CD14-positive monocyte (primary cell): Measurements from ENCODE around the gene EXOC6B. TPM values are rescaled to one million over a fixed set of nuclear protein-coding genes. Genes with fewer than 3 reads are reported as not detected.

Source experiments
- DNase-seq, 3 donors: peaks; one replicate each; pipeline ENCODE4 v3.0.0-alpha.2; 2011 to 2022
- H2AFZ ChIP-seq: 2 replicates; pipeline ENCODE4 v1.6.0; 2012; ENCODE audit warnings: mild to moderate bottlenecking, low read depth, low read length, inconsistent platforms; ENCODE audit not compliant: insufficient read depth, poor library complexity, severe bottlenecking
- H3K27ac ChIP-seq, 2 donors: 1 replicate in 1 of 2; 2 replicates in 1 of 2; pipeline ENCODE4 v1.5.1; 2012 to 2013; ENCODE audit warnings: low read length in 2 of 2, control low read depth in 1 of 2, inconsistent platforms in 1 of 2, low read depth in 1 of 2, mild to moderate bottlenecking in 1 of 2
- H3K27me3 ChIP-seq, 2 donors: one replicate each; pipeline versions ENCODE4 v1.6.0 to v1.6.1; 2011 to 2013; ENCODE audit warnings: low read length in 2 of 2; ENCODE audit not compliant: control insufficient read depth in 2 of 2, insufficient read depth in 2 of 2
- H3K36me3 ChIP-seq, 2 donors: replicated peaks in 1 of 2; 1 replicate in 1 of 2; 2 replicates in 1 of 2; pipeline versions ENCODE4 v1.5.1 to v1.6.1; 2012 to 2013; ENCODE audit warnings: low read length in 2 of 2, control low read depth in 1 of 2, inconsistent platforms in 1 of 2, mild to moderate bottlenecking in 1 of 2; ENCODE audit not compliant: insufficient read depth in 2 of 2, control insufficient read depth in 1 of 2
- H3K4me1 ChIP-seq, 2 donors: 1 replicate in 1 of 2; 2 replicates in 1 of 2; pipeline versions ENCODE4 v1.5.1 to v1.6.1; 2012 to 2013; ENCODE audit warnings: low read length in 2 of 2, control low read depth in 1 of 2, inconsistent platforms in 1 of 2, mild to moderate bottlenecking in 1 of 2, moderate library complexity in 1 of 2; ENCODE audit not compliant: insufficient read depth in 2 of 2, control insufficient read depth in 1 of 2
- H3K4me2 ChIP-seq: replicated peaks from 2 replicates; pipeline ENCODE3; 2012; ENCODE audit warnings: low read length, moderate library complexity, mild to moderate bottlenecking; ENCODE audit not compliant: poor library complexity, severe bottlenecking; ENCODE audit errors: extremely low read depth
- H3K4me3 ChIP-seq, 3 experiments: fragments of 200-600 bp in 1 of 3; sonication (generic) in 1 of 3; replicated peaks in 1 of 3; 1 replicate in 2 of 3; 2 replicates in 1 of 3; pipeline ENCODE4 v1.5.1; 2011 to 2013; ENCODE audit warnings: low read length in 3 of 3, mild to moderate bottlenecking in 3 of 3, control low read depth in 2 of 3, low read depth in 2 of 3, inconsistent platforms in 1 of 3, moderate library complexity in 1 of 3
- H3K79me2 ChIP-seq: 2 replicates; pipeline ENCODE4 v1.6.0; 2012; ENCODE audit warnings: mild to moderate bottlenecking, control low read depth, inconsistent platforms, low read length, moderate library complexity; ENCODE audit not compliant: insufficient read depth
- H3K9ac ChIP-seq: 2 replicates; pipeline ENCODE4 v1.6.0; 2017; ENCODE audit warnings: low read length, mild to moderate bottlenecking; ENCODE audit not compliant: insufficient read depth, poor library complexity, severe bottlenecking
- H3K9me3 ChIP-seq, 2 donors: replicated peaks in 1 of 2; 1 replicate in 1 of 2; 2 replicates in 1 of 2; pipeline versions ENCODE4 v1.5.1 to v1.6.1; 2012 to 2013; ENCODE audit warnings: low read length in 2 of 2, control low read depth in 1 of 2; ENCODE audit not compliant: control insufficient read depth in 1 of 2, insufficient read depth in 1 of 2
- H4K20me1 ChIP-seq: 2 replicates; pipeline ENCODE4 v1.6.0; 2012; ENCODE audit warnings: mild to moderate bottlenecking, low read length, control low read depth, moderate library complexity; ENCODE audit not compliant: insufficient read depth
- H3K27ac Mint-ChIP-seq, 7 donors: one replicate each; pipeline ENCODE4 v1.8.0; 2020; ENCODE audit warnings: mild to moderate bottlenecking in 7 of 7, mixed read lengths in 7 of 7, moderate library complexity in 6 of 7, inconsistent platforms in 2 of 7
- H3K27me3 Mint-ChIP-seq, 3 donors: one replicate each; pipeline ENCODE4 v1.8.0; 2021 to 2022; ENCODE audit warnings: low read depth in 3 of 3, mild to moderate bottlenecking in 3 of 3, mixed read lengths in 3 of 3, moderate library complexity in 3 of 3, inconsistent platforms in 1 of 3
- H3K36me3 Mint-ChIP-seq, 2 donors: one replicate each; pipeline ENCODE4 v1.8.0; 2020; ENCODE audit warnings: mixed read lengths in 2 of 2, inconsistent platforms in 1 of 2, mild to moderate bottlenecking in 1 of 2
- H3K4me1 Mint-ChIP-seq: one replicate; pipeline ENCODE4 v1.8.0; 2020; ENCODE audit warnings: mild to moderate bottlenecking, mixed read lengths
- H3K4me3 Mint-ChIP-seq, 2 donors: one replicate each; pipeline ENCODE4 v1.8.0; 2020; ENCODE audit warnings: mild to moderate bottlenecking in 2 of 2, mixed read lengths in 2 of 2, moderate library complexity in 1 of 2
- H3K9me3 Mint-ChIP-seq, 7 donors: one replicate each; pipeline ENCODE4 v1.8.0; 2020 to 2022; ENCODE audit warnings: mixed read lengths in 7 of 7, mild to moderate bottlenecking in 6 of 7, moderate library complexity in 6 of 7, inconsistent platforms in 2 of 7
- CTCF ChIP-seq: fragments of 200-600 bp; IDR thresholded peaks from one replicate; pipeline ENCODE4 v1.8.0; 2022; ENCODE audit warnings: antibody characterized with exemption, mild to moderate bottlenecking
- WGBS: methylation state at CpG from one replicate; pipeline ENCODE4 v1.1.5; 2013; ENCODE audit warnings: missing lambda C conversion rate; ENCODE audit not compliant: insufficient coverage; 5-methylcytosine and 5-hydroxymethylcytosine counted together
- intact Hi-C, 2 donors: fragments of 100-400 bp; cut with micrococcal nuclease; formaldehyde crosslinking; loops; one replicate each; pipeline versions ENCODE4 v1.15.0 to v1.15.1; 2023
- polyA plus RNA-seq, 3 donors: library from polyadenylated mRNA; depleted of rRNA in 1 of 3; unstranded in 2 of 3; stranded (reverse) in 1 of 3; fragments of 300-500 nt in 2 of 3; fragments of >200 nt in 1 of 3; fragmentation: Illumina TruSeq in 2 of 3; gene quantifications; 1 replicate in 2 of 3; 2 replicates in 1 of 3; pipeline ENCODE4 v1.2.3, GENCODE V29; 2012 to 2021

Gene EXOC6B
- polyA plus RNA-seq, 3 donors: 1.8 to 2.8 (median 2.1) TPM

GRCh38 chr2:72414137-72414760 is 411.6 kb downstream of the EXOC6B start:
- Histone ChIP-seq H2AFZ (no peak overlapping the region), H3K79me2 (no peaks in the 10 kb centered on the region), H3K4me2 (no peak overlapping the region), H3K9me3 (peaks cover 0 to 7% of the 10 kb centered on the region in 2 donors), H3K27ac (no peak overlapping the region), H4K20me1 (no peaks in the 10 kb centered on the region), H3K9ac (no peak overlapping the region), H3K4me1 (no peaks in the 10 kb centered on the region), H3K36me3 (no peaks in the 10 kb centered on the region), H3K4me3 (no peak overlapping the region), H3K27me3 (no peaks in the 10 kb centered on the region)
- Mint-ChIP-seq H3K27me3 (peaks cover 0 to 3% (median 0%) of the 10 kb centered on the region in 3 donors), H3K4me3 (no peak overlapping the region), H3K27ac (no peak overlapping the region), H3K4me1 (no peaks in the 10 kb centered on the region), H3K36me3 (no peaks in the 10 kb centered on the region), H3K9me3 (peaks cover 4 to 8% (median 6%) of the 10 kb centered on the region in 7 donors)
- no peak for DNase-seq
- WGBS: 100% methylated on average over 1 of the region's 2 CpGs
- TF ChIP-seq CTCF: no peak
- intact Hi-C loops: no loop called here

- H3K4me3 ChIP-seq: no peak overlapping the region
- no peak overlapping the region for H2AFZ ChIP-seq
- H3K4me2 ChIP-seq: no peak overlapping the region
- no peaks in the 10 kb centered on the region for H4K20me1 ChIP-seq
- Mint-ChIP-seq H3K4me3 (no peak overlapping the region), H3K9me3 (peaks cover 4 to 8% (median 7%) of the 10 kb centered on the region in 7 donors), H3K27me3 (peaks cover 0 to 3% (median 0%) of the 10 kb centered on the region in 3 donors), H3K4me1 (no peaks in the 10 kb centered on the region), H3K36me3 (no peaks in the 10 kb centered on the region), H3K27ac (no peak overlapping the region)
- no peaks in the 10 kb centered on the region for H3K27me3 ChIP-seq
- no peak overlapping the region for H3K27ac ChIP-seq
- intact Hi-C loops: no loop called here
- peaks cover 0 to 7% of the 10 kb centered on the region in 2 donors for H3K9me3 ChIP-seq
- no peak overlapping the region for H3K9ac ChIP-seq
- H3K4me1 ChIP-seq: no peaks in the 10 kb centered on the region
- DNase-seq: no peak
- H3K79me2 ChIP-seq: no peaks in the 10 kb centered on the region
- no peak for TF ChIP-seq CTCF
- no CpG with 5 or more reads among the region's 1 CpG for WGBS
- no peaks in the 10 kb centered on the region for H3K36me3 ChIP-seq
Measured at GRCh38 chr2:72413716-72414115, 412.1 kb downstream of the EXOC6B start.
